HG03521 (cell line): ENCODE data around the gene TCF4.

ENCODE experiments used
- ATAC-seq: cut with Tn5 transposase; IDR thresholded peaks from one replicate; pipeline ENCODE4 v1.9.1; 2021; ENCODE audit warnings: mild to moderate bottlenecking, moderate library complexity; ENCODE audit not compliant: unreplicated experiment

Gene TCF4

GRCh38 chr18:55588111-55588869, at the start of gene TCF4:
Gene TCF4, minus strand, starts transcription at chr18:55588192. Its CDS starts 1,076 bp downstream, at chr18:55587116.
- ATAC-seq, result no peak

- ATAC-seq, result no peak
Measured at GRCh38 chr18:55637204-55637603, 49.2 kb upstream of the TCF4 start.

GRCh38 chr18:55635439-55635838, 47.4 kb upstream of the TCF4 start:
- ATAC-seq, result no peak

GRCh38 chr18:55634545-55634944, 46.6 kb upstream of the TCF4 start:
- ATAC-seq, result no peak

- ATAC-seq, result no peak
Measured at GRCh38 chr18:55633032-55633431, 45.0 kb upstream of the TCF4 start.

- no peak for ATAC-seq
Measured at GRCh38 chr18:55629133-55629532, 41.1 kb upstream of the TCF4 start.

GRCh38 chr18:55627007-55627406, 39.0 kb upstream of the TCF4 start:
- no peak for ATAC-seq

- no peak for ATAC-seq
Measured at GRCh38 chr18:55625901-55626300, 37.9 kb upstream of the TCF4 start.

- no peak for ATAC-seq
Measured at GRCh38 chr18:55623626-55624025, 35.6 kb upstream of the TCF4 start.

GRCh38 chr18:55610506-55610905, 22.5 kb upstream of the TCF4 start:
- no peak for ATAC-seq

- no peak for ATAC-seq
Measured at GRCh38 chr18:55609160-55609825, 21.3 kb upstream of the TCF4 start.

GRCh38 chr18:55608497-55608896, 20.5 kb upstream of the TCF4 start:
- no peak for ATAC-seq

GRCh38 chr18:55607773-55608172, 19.8 kb upstream of the TCF4 start:
- no peak for ATAC-seq

- no peak for ATAC-seq
Measured at GRCh38 chr18:55605733-55606338, 17.8 kb upstream of the TCF4 start.

- no peak for ATAC-seq
Measured at GRCh38 chr18:55603775-55604174, 15.8 kb upstream of the TCF4 start.

GRCh38 chr18:55593888-55594287, 5.9 kb upstream of the TCF4 start:
- no peak for ATAC-seq

- no peak for ATAC-seq
Measured at GRCh38 chr18:55592572-55592971, 4.6 kb upstream of the TCF4 start.

GRCh38 chr18:55592106-55592505, 4.1 kb upstream of the TCF4 start:
- ATAC-seq, result no peak

GRCh38 chr18:55589625-55590291, 1.8 kb upstream of the TCF4 start:
- ATAC-seq, result peak; percentile 82

- no peak for ATAC-seq
Measured at GRCh38 chr18:55588870-55589595, 1.0 kb upstream of the TCF4 start.
